CD4-positive, alpha-beta T cell (primary cell): ENCODE results near the gene FUS. TPM values are rescaled to one million over a fixed set of nuclear protein-coding genes. Genes with fewer than 3 reads are reported as not detected.
"Not testable (repeated sequence)": the region's sequence is repeated elsewhere in the genome, so short reads cannot be mapped to it uniquely, and the experiment has no call there.

Source experiments
- ATAC-seq: fragments of 200-7000 bp; cut with Tn5 transposase; one replicate; pipeline ENCODE4 v1.10.0; 2022; ENCODE audit warnings: mild to moderate bottlenecking; ENCODE audit not compliant: poor library complexity
- CTCF ChIA-PET: fragments of 350-600 bp; sonication (Branson Sonifier 250); formaldehyde crosslinking; loops from one replicate; lab custom pipeline; 2021; ENCODE audit warnings: antibody characterized with exemption, inconsistent platforms; lab: Charles Lee
- POLR2A ChIA-PET: fragments of 350-600 bp; sonication (Branson Sonifier 250); formaldehyde crosslinking; loops from one replicate; lab custom pipeline; 2021; ENCODE audit warnings: antibody characterized with exemption, inconsistent platforms; lab: Charles Lee
- DNase-seq, 14 experiments: peaks; one replicate each; pipeline ENCODE4 v3.0.0-alpha.2; 2013 to 2020; ENCODE audit warnings: mixed read lengths in 2 of 14
- H3K27ac ChIP-seq, 2 donors: one replicate each; pipeline versions ENCODE4 v1.5.1 to v1.7.0; 2013; ENCODE audit warnings: low read length in 2 of 2, low read depth in 1 of 2, mild to moderate bottlenecking in 1 of 2
- H3K27me3 ChIP-seq, 2 experiments: 1 replicate in 1 of 2; 2 replicates in 1 of 2; pipeline versions ENCODE4 v1.6.1 to v1.7.0; 2013; ENCODE audit warnings: low read length in 2 of 2, control low read depth in 1 of 2, mild to moderate bottlenecking in 1 of 2, moderate library complexity in 1 of 2; ENCODE audit not compliant: insufficient read depth in 2 of 2, control insufficient read depth in 1 of 2
- H3K36me3 ChIP-seq: one replicate; pipeline ENCODE4 v1.6.1; 2013; ENCODE audit warnings: low read length, control low read depth; ENCODE audit not compliant: insufficient read depth
- H3K4me1 ChIP-seq: one replicate; pipeline ENCODE4 v1.6.1; 2013; ENCODE audit warnings: low read length, control low read depth; ENCODE audit not compliant: insufficient read depth
- H3K4me3 ChIP-seq: one replicate; pipeline ENCODE4 v1.5.1; 2013; ENCODE audit warnings: mild to moderate bottlenecking, low read length, moderate library complexity
- H3K9me3 ChIP-seq, 2 experiments: 1 replicate in 1 of 2; 2 replicates in 1 of 2; pipeline versions ENCODE4 v1.6.1 to v1.7.0; 2013; ENCODE audit warnings: low read length in 2 of 2, mild to moderate bottlenecking in 2 of 2, control low read depth in 1 of 2, moderate library complexity in 1 of 2; ENCODE audit not compliant: control insufficient read depth in 1 of 2, insufficient read depth in 1 of 2
- H3K27ac Mint-ChIP-seq: one replicate; pipeline ENCODE4 v1.8.0; 2020; ENCODE audit warnings: mixed read lengths
- H3K27me3 Mint-ChIP-seq: one replicate; pipeline ENCODE4 v1.8.0; 2021; ENCODE audit warnings: mixed read lengths
- H3K36me3 Mint-ChIP-seq: one replicate; pipeline ENCODE4 v1.8.0; 2021; ENCODE audit warnings: low read depth, mixed read lengths
- H3K4me1 Mint-ChIP-seq: one replicate; pipeline ENCODE4 v1.8.0; 2021; ENCODE audit warnings: low read depth, mixed read lengths
- H3K4me3 Mint-ChIP-seq: one replicate; pipeline ENCODE4 v1.8.0; 2020; ENCODE audit warnings: mild to moderate bottlenecking, mixed read lengths
- H3K9me3 Mint-ChIP-seq: one replicate; pipeline ENCODE4 v1.8.0; 2020; ENCODE audit warnings: mixed read lengths
- intact Hi-C, 2 experiments: fragments of 100-400 bp; cut with DNase I in 1 of 2; cut with micrococcal nuclease in 1 of 2; formaldehyde crosslinking; loops; one replicate each; pipeline versions ENCODE4 v1.15.1 to v1.9.0; 2023 to 2025; cut with DNase I, micrococcal nuclease
- total RNA-seq, 174 experiments: library from RNA in 2 of 174; stranded (reverse) in 2 of 174; gene quantifications; one replicate each; pipeline ENCODE4 v1.2.3 and lab custom pipeline; 2021 to 2026
- TF ChIP-seq, protein P1 (sequence below): fragments of 200-600 bp; IDR thresholded peaks from one replicate; pipeline ENCODE4 v1.8.0; 2022; ENCODE audit warnings: antibody characterized with exemption, mild to moderate bottlenecking

FUS gene
- total RNA-seq, 2 experiments from 2014 or later: 699 to 733 TPM

GRCh38 chr16:31192856-31193642 lies 13.1 kb downstream of the FUS start:
- POLR2A ChIA-PET: interaction anchor here (0.7 to 1.6 kb wide), 2 partner anchors 13 kb away, joined by 4 read pairs; partner anchors contain the start of gene FUS
- Mint-ChIP-seq H3K4me1 (peaks cover 72% of the 10 kb centered on the region), H3K9me3 (no peaks in the 10 kb centered on the region), H3K4me3 (peak overlapping the region; percentile 51), H3K36me3 (peaks cover 96% of the 10 kb centered on the region), H3K27me3 (no peaks in the 10 kb centered on the region), H3K27ac (peak overlapping the region; percentile 66)
- peaks cover 14% of the 10 kb centered on the region for H3K4me1 ChIP-seq
- no peak for DNase-seq
- CTCF ChIA-PET: interaction anchor here (0.6 kb wide), 1 partner anchor 27 kb away, joined by 3 read pairs; no protein-coding TSS in a partner anchor
- TF ChIP-seq, protein P1, sequence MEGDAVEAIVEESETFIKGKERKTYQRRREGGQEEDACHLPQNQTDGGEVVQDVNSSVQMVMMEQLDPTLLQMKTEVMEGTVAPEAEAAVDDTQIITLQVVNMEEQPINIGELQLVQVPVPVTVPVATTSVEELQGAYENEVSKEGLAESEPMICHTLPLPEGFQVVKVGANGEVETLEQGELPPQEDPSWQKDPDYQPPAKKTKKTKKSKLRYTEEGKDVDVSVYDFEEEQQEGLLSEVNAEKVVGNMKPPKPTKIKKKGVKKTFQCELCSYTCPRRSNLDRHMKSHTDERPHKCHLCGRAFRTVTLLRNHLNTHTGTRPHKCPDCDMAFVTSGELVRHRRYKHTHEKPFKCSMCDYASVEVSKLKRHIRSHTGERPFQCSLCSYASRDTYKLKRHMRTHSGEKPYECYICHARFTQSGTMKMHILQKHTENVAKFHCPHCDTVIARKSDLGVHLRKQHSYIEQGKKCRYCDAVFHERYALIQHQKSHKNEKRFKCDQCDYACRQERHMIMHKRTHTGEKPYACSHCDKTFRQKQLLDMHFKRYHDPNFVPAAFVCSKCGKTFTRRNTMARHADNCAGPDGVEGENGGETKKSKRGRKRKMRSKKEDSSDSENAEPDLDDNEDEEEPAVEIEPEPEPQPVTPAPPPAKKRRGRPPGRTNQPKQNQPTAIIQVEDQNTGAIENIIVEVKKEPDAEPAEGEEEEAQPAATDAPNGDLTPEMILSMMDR: no peak
- no peak for ATAC-seq
- no peaks in the 10 kb centered on the region for H3K9me3 ChIP-seq
- intact Hi-C loops: no loop called here
- peaks cover 90% of the 10 kb centered on the region for H3K36me3 ChIP-seq
- H3K27ac ChIP-seq: no peak overlapping the region
- H3K4me3 ChIP-seq: no peak overlapping the region
- H3K27me3 ChIP-seq: no peaks in the 10 kb centered on the region

DNA sequence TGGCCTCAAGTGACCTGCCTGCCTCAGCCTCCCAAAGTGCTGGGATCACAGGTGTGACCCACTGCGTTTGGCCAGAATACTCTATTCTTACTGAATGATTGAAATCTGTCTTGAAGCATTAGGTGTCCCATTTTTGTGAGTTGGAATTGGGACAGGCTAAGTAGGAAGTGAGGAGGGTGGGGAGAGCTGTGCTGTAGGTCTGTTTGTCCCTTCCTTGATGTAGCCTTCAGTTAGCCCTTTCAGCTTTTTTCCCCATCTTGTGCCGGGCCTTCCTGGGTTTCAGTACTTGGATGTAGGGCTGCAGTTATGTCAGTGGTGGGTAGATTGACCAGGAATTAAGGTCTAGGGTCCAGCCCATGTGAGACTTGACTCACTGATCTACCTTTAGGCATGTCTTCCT lies 13.9 kb downstream of the FUS start:
- H3K27ac Mint-ChIP-seq: peak overlapping the region; percentile 66

GRCh38 chr16:31194898-31195297 lies 15.0 kb downstream of the FUS start:
- Mint-ChIP-seq H3K27me3 (no peaks in the 10 kb centered on the region), H3K27ac (peak overlapping the region; percentile 50), H3K4me1 (peaks cover 72% of the 10 kb centered on the region), H3K9me3 (no peaks in the 10 kb centered on the region), H3K36me3 (peaks cover 94% of the 10 kb centered on the region), H3K4me3 (no peak overlapping the region)
- ChIA-PET CTCF (no interaction called here), POLR2A (interaction anchor here (8.6 kb wide), 1 partner anchor 10 kb away, joined by 89 read pairs; no protein-coding TSS in a partner anchor)
- H3K4me3 ChIP-seq: no peak overlapping the region
- TF ChIP-seq, protein P1: no peak
- no peak for DNase-seq
- H3K27me3 ChIP-seq: no peaks in the 10 kb centered on the region
- no peaks in the 10 kb centered on the region for H3K9me3 ChIP-seq
- no peak for ATAC-seq
- H3K4me1 ChIP-seq: peaks cover 25% of the 10 kb centered on the region
- intact Hi-C loops: loop anchor here in 1 of 2 experiments (2.0 kb wide), 1 partner anchor 14 kb away; the partner anchor contains the start of gene FUS
- no peak overlapping the region for H3K27ac ChIP-seq
- peaks cover 76% of the 10 kb centered on the region for H3K36me3 ChIP-seq

More for the DNA sequence above, 13.9 kb downstream of the FUS start:
- DNase-seq: no peak
- H3K36me3 Mint-ChIP-seq: peaks cover 95% of the 10 kb centered on the region
- Histone ChIP-seq H3K27me3 (no peaks in the 10 kb centered on the region), H3K36me3 (peaks cover 82% of the 10 kb centered on the region), H3K4me3 (no peak overlapping the region), H3K4me1 (peaks cover 18% of the 10 kb centered on the region), H3K9me3 (no peaks in the 10 kb centered on the region), H3K27ac (no peak overlapping the region)
- no peaks in the 10 kb centered on the region for H3K9me3 Mint-ChIP-seq
- no peak overlapping the region for H3K4me3 Mint-ChIP-seq
- H3K27me3 Mint-ChIP-seq: no peaks in the 10 kb centered on the region
- peaks cover 72% of the 10 kb centered on the region for H3K4me1 Mint-ChIP-seq
- no peak for ATAC-seq
- intact Hi-C loops: loop anchor here in 1 of 2 experiments (2.0 kb wide), 1 partner anchor 13 kb away; the partner anchor contains the start of gene FUS
- TF ChIP-seq, protein P1: no peak
- ChIA-PET POLR2A (interaction anchor here (0.7 kb wide), 1 partner anchor 14 kb away, joined by 4 read pairs; the partner anchor contains the start of gene FUS), CTCF (no interaction called here)

DNA sequence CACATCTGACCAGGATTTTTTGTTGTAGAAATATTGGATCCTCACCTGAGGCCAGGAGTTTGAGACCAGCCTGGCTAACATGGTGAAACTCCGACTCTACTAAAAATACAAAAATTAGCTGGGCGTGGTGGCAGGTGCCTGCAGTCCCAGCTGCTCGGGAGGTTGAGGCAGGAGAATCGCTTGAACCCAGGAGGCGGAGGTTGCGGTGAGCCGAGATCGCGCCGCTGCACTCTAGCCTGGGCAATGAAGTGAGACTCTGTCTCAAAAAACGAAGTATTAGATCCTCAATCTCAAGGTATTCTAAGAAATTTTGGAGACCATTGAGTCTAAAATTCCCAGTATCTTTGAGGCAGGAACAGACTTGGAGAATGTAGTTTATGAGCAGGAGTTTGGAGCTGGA lies 15.9 kb downstream of the FUS start:
- H3K4me3 ChIP-seq, H3K9me3 Mint-ChIP-seq, H3K27ac ChIP-seq, ATAC-seq, H3K9me3 ChIP-seq, H3K27me3 ChIP-seq, H3K4me3 Mint-ChIP-seq, H3K27me3 Mint-ChIP-seq, CTCF ChIA-PET, DNase-seq: not testable (repeated sequence)
- Mint-ChIP-seq H3K27ac (peak overlapping the region; percentile 33), H3K36me3 (peaks cover 89% of the 10 kb centered on the region), H3K4me1 (peaks cover 71% of the 10 kb centered on the region)
- POLR2A ChIA-PET: interaction anchor here (2.0 to 8.6 kb wide), 3 partner anchors 11 to 19 kb away, joined by 8 to 89 read pairs (median 29); partner anchors contain the start of gene FUS
- Histone ChIP-seq H3K36me3 (peaks cover 66% of the 10 kb centered on the region), H3K4me1 (peaks cover 31% of the 10 kb centered on the region)
- intact Hi-C loops: loop anchor here in 1 of 2 experiments (2.0 kb wide), 1 partner anchor 15 kb away; the partner anchor contains the start of gene FUS
